ENCODE measurements around the gene ATP5F1E. TPM values are rescaled to one million over a fixed set of nuclear protein-coding genes. Genes with fewer than 3 reads are reported as not detected.

ATP5F1E gene
- total and polyA plus RNA-seq, 10 of the 15 experiments (the other 5 are each of a cell fraction or from before 2014, with no cell fraction given) = 49.0 to 407 (median 117) TPM

DNA sequence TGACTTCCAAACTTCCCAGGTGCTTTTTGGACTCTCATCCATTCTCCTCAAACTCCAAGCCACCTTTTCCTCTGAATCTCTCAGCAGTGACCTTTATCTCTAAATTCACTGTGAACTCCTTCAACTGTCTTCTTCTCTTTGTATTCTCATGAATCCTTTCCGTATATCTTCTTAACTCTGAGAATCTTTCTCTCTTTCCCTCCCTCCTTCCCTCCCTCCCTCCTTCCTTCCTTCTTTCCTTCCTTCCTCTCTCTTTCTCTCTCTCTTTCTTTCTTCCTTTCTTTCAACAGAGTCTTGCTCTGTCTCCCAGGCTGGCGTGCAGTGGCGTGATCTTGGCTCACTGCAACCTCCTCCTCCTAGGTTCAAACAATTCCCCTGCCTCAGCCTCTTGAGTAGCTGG is 14.7 kb upstream of the ATP5F1E start:
- in situ Hi-C loops (cut with MboI) = loop anchor here (10.0 kb wide), 1 partner anchor 392 kb away; the partner anchor contains the start of gene STX16
- peaks cover 10% of the 10 kb centered on the region for H3K79me2 ChIP-seq (ENCODE audit: control insufficient read depth, insufficient read depth, low read length)
- 91% methylated on average over 3 of the region's 3 CpGs for WGBS (ENCODE audit: insufficient coverage, insufficient replicate concordance, low lambda C conversion rate, missing lambda C conversion rate)

More for the DNA sequence above, 14.7 kb upstream of the ATP5F1E start:
- Histone ChIP-seq H3K36me3 (ENCODE audit: control insufficient read depth in 2 of 2, insufficient read depth in 2 of 2, low read length in 1 of 2) (no peaks in the 10 kb centered on the region), H2AFZ (ENCODE audit: control insufficient read depth, low read depth, low read length) (no peak overlapping the region), H3K4me1 (ENCODE audit: control insufficient read depth, insufficient read depth, low read length) (peaks cover 13% of the 10 kb centered on the region), H3K27ac (ENCODE audit: control insufficient read depth, insufficient read depth) (no peak overlapping the region), H4K20me1 (ENCODE audit: control insufficient read depth, insufficient read depth) (no peaks in the 10 kb centered on the region), H3K9ac (ENCODE audit: control insufficient read depth, insufficient read depth, low read length) (no peak overlapping the region), H3K4me2 (ENCODE audit: control insufficient read depth, insufficient read depth) (no peak overlapping the region), H3K9me3 (replicated peaks; ENCODE audit: control insufficient read depth, insufficient read depth, low read length) (no peaks in the 10 kb centered on the region), H3K27me3 (replicated peaks in 1 of 2; ENCODE audit: control insufficient read depth in 2 of 2, insufficient read depth in 2 of 2, low read length in 1 of 2) (no peaks in the 10 kb centered on the region; a peak in 1 of 4 replicates), H3K4me3 (no peak overlapping the region)
- intact Hi-C loops (cut with micrococcal nuclease; ENCODE audit: unreplicated experiment) = no loop called here
- SMC1A ChIA-PET (ENCODE audit: uncharacterized antibody, unreplicated experiment) = interaction anchor here (0.9 kb wide), 1 partner anchor 9 kb away, joined by 3 read pairs; no protein-coding TSS in a partner anchor
- RAD21 ChIA-PET (ENCODE audit: unreplicated experiment) = no interaction called here
- POLR2A ChIA-PET = no interaction called here
- CTCF ChIA-PET = interaction anchor here (0.6 kb wide), 1 partner anchor 180 kb away, joined by 3 read pairs; no protein-coding TSS in a partner anchor
- DNase-seq (ENCODE audit: low read depth, low spot score) (no peak), ATAC-seq (no peak), FAIRE-seq (no peak)
- BruUV-seq (replicated peaks) = no TSS peak
- TF ChIP-seq, protein P1, sequence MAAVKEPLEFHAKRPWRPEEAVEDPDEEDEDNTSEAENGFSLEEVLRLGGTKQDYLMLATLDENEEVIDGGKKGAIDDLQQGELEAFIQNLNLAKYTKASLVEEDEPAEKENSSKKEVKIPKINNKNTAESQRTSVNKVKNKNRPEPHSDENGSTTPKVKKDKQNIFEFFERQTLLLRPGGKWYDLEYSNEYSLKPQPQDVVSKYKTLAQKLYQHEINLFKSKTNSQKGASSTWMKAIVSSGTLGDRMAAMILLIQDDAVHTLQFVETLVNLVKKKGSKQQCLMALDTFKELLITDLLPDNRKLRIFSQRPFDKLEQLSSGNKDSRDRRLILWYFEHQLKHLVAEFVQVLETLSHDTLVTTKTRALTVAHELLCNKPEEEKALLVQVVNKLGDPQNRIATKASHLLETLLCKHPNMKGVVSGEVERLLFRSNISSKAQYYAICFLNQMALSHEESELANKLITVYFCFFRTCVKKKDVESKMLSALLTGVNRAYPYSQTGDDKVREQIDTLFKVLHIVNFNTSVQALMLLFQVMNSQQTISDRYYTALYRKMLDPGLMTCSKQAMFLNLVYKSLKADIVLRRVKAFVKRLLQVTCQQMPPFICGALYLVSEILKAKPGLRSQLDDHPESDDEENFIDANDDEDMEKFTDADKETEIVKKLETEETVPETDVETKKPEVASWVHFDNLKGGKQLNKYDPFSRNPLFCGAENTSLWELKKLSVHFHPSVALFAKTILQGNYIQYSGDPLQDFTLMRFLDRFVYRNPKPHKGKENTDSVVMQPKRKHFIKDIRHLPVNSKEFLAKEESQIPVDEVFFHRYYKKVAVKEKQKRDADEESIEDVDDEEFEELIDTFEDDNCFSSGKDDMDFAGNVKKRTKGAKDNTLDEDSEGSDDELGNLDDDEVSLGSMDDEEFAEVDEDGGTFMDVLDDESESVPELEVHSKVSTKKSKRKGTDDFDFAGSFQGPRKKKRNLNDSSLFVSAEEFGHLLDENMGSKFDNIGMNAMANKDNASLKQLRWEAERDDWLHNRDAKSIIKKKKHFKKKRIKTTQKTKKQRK (IDR thresholded peaks at IDR 0.05; ENCODE audit: low read depth, low read length) = no peak
- TF ChIP-seq HDAC2 (IDR thresholded peaks at IDR 0.05) (no peak), ETV6 (conservative IDR thresholded peaks at IDR 0.05 in 1 of 2, IDR thresholded peaks at IDR 0.05 in 1 of 2; ENCODE audit: borderline replicate concordance in 1 of 2, low read depth in 1 of 2) (no peak), NBN (IDR thresholded peaks at IDR 0.05) (no peak), SUZ12 (IDR thresholded peaks at IDR 0.05; ENCODE audit: unreplicated experiment) (no peak)
- TF ChIP-seq, protein P2, sequence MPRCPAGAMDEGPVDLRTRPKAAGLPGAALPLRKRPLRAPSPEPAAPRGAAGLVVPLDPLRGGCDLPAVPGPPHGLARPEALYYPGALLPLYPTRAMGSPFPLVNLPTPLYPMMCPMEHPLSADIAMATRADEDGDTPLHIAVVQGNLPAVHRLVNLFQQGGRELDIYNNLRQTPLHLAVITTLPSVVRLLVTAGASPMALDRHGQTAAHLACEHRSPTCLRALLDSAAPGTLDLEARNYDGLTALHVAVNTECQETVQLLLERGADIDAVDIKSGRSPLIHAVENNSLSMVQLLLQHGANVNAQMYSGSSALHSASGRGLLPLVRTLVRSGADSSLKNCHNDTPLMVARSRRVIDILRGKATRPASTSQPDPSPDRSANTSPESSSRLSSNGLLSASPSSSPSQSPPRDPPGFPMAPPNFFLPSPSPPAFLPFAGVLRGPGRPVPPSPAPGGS (IDR thresholded peaks at IDR 0.05; ENCODE audit: borderline replicate concordance, insufficient read depth, low read depth, low read length, poor library complexity, severe bottlenecking) = no peak

Measured in GM12878 (cell line).